Keratinocyte (primary cell): Measurements from ENCODE around the gene ZMIZ1.

Experiments
- EZH2 ChIP-seq: IDR thresholded peaks from one replicate; pipeline ENCODE4 v1.6.1; 2012; ENCODE audit warnings: inconsistent platforms, mild to moderate bottlenecking, low read length, moderate library complexity
- TF ChIP-seq, protein P1 (sequence below), 3 experiments: IDR thresholded peaks in 1 of 3; conservative IDR thresholded peaks in 1 of 3; optimal IDR thresholded peaks in 1 of 3; 2 replicates in 2 of 3; 3 replicates in 1 of 3; pipeline versions ENCODE3 to v1.5.1; 2011; ENCODE audit warnings: low read length in 3 of 3, mild to moderate bottlenecking in 3 of 3, moderate library complexity in 2 of 3, control low read depth in 1 of 3, inconsistent platforms in 1 of 3; ENCODE audit not compliant: insufficient read depth in 2 of 3; ENCODE audit errors: extremely low read depth in 1 of 3

DNA sequence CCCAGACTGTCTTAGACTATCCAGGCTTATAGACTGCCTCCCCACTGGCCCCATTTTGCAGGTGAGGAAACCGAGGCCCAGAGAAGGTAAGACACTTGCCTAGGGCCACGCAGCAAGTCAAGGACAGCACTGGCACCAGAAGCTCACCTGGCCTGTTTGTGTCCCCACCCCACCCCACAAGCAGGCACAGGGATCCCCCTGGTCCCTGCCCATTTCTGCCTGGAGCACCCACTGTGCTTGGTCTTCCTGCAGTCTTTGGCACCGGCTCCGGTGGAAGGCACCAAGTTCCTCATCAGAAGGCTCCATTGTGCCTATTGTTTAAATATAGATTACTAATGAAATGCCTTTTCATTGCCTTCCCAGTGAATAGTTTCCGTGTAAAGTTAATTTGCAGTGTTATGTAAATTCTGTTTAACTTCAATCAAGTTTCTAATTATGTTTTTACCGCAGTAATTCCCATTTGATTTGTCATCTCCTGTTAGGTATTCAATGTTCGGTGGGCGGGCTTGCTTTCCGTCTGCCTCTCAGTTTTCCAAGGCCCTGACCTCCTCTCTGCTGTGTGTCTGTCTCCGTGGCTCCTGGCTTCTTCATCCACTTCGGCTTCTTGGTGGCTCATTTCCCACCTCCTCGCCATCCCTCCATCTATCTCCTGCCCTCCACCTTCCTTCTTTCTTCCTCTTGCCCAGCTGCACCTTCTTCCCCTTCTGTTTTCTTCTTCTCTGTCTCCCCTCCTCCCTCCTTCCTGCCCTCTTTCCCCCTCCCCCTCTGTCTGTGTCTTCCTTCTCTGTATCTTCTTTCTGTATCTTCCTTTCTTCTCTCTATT, 75.8 kb downstream of the ZMIZ1 start:
- TF ChIP-seq, protein P1, sequence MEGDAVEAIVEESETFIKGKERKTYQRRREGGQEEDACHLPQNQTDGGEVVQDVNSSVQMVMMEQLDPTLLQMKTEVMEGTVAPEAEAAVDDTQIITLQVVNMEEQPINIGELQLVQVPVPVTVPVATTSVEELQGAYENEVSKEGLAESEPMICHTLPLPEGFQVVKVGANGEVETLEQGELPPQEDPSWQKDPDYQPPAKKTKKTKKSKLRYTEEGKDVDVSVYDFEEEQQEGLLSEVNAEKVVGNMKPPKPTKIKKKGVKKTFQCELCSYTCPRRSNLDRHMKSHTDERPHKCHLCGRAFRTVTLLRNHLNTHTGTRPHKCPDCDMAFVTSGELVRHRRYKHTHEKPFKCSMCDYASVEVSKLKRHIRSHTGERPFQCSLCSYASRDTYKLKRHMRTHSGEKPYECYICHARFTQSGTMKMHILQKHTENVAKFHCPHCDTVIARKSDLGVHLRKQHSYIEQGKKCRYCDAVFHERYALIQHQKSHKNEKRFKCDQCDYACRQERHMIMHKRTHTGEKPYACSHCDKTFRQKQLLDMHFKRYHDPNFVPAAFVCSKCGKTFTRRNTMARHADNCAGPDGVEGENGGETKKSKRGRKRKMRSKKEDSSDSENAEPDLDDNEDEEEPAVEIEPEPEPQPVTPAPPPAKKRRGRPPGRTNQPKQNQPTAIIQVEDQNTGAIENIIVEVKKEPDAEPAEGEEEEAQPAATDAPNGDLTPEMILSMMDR (optimal IDR thresholded peaks at IDR 0.05 in 1 of 3, IDR thresholded peaks at IDR 0.05 in 1 of 3, conservative IDR thresholded peaks at IDR 0.05 in 1 of 3; ENCODE audit: extremely low read depth in 1 of 3, insufficient read depth in 2 of 3, low read length in 3 of 3) = no peak
- no peak for TF ChIP-seq EZH2
